IMR-90 (cell line): ENCODE measurements around the gene FGFR4.

Experiments used
- BHLHE40 ChIP-seq: fragments of 150-350 bp; IDR thresholded peaks from 2 replicates; pipeline ENCODE4 v1.6.1; 2016; ENCODE audit warnings: mild to moderate bottlenecking, low read depth, low read length
- CTCF ChIP-seq: conservative IDR thresholded peaks from 2 replicates; pipeline ENCODE4 v1.5.1; 2012; ENCODE audit warnings: mild to moderate bottlenecking, low read depth, low read length, improper control_type of control experiment
- POLR2A ChIP-seq: IDR thresholded peaks from 2 replicates; pipeline ENCODE4 v1.6.1; 2012; ENCODE audit warnings: mild to moderate bottlenecking, low read depth, low read length

GRCh38 chr5:177095088-177095669, 8.5 kb downstream of the FGFR4 start:
- TF ChIP-seq CTCF, result no peak
- TF ChIP-seq POLR2A, result no peak
- no peak for TF ChIP-seq BHLHE40
